Small intestine (tissue), 7 donors: ENCODE results near the gene REPS1. TPM values are rescaled to one million over a fixed set of nuclear protein-coding genes. Genes with fewer than 3 reads are reported as not detected.

ENCODE experiments used
- DNase-seq, 2 donors: peaks; one replicate each; pipeline versions ENCODE4 v3.0.0 to v3.0.0-alpha.2; 2013
- FAIRE-seq: peaks from 2 replicates; lab custom pipeline; 2012; peaks lifted over from hg19 to GRCh38; lab: Jason Lieb, UNC
- H3K27ac ChIP-seq, 3 donors: one replicate each; pipeline ENCODE4 v1.5.1; 2013; ENCODE audit warnings: low read length in 2 of 3, mild to moderate bottlenecking in 2 of 3, control low read depth in 1 of 3, inconsistent platforms in 1 of 3, low read depth in 1 of 3, moderate library complexity in 1 of 3
- H3K27me3 ChIP-seq, 3 donors: one replicate each; pipeline ENCODE4 v1.6.1; 2013; ENCODE audit warnings: low read length in 3 of 3, inconsistent platforms in 1 of 3; ENCODE audit not compliant: control insufficient read depth in 3 of 3, insufficient read depth in 3 of 3
- H3K36me3 ChIP-seq, 3 donors: one replicate each; pipeline ENCODE4 v1.6.1; 2013; ENCODE audit warnings: low read length in 3 of 3, inconsistent platforms in 1 of 3, low read depth in 1 of 3, mild to moderate bottlenecking in 1 of 3, moderate library complexity in 1 of 3; ENCODE audit not compliant: control insufficient read depth in 3 of 3, insufficient read depth in 2 of 3
- H3K4me1 ChIP-seq, 3 donors: one replicate each; pipeline ENCODE4 v1.6.1; 2013; ENCODE audit warnings: low read length in 2 of 3, inconsistent platforms in 1 of 3, low read depth in 1 of 3, mild to moderate bottlenecking in 1 of 3, moderate library complexity in 1 of 3; ENCODE audit not compliant: control insufficient read depth in 3 of 3, insufficient read depth in 2 of 3
- H3K4me3 ChIP-seq, 3 donors: one replicate each; pipeline ENCODE4 v1.5.1; 2013; ENCODE audit warnings: low read length in 3 of 3, control low read depth in 1 of 3, inconsistent platforms in 1 of 3, low read depth in 1 of 3, mild to moderate bottlenecking in 1 of 3, moderate library complexity in 1 of 3
- H3K9me3 ChIP-seq, 2 donors: one replicate each; pipeline ENCODE4 v1.6.1; 2013; ENCODE audit warnings: low read depth in 1 of 2, low read length in 1 of 2; ENCODE audit not compliant: control insufficient read depth in 2 of 2, insufficient read depth in 1 of 2
- WGBS, 3 donors: extraction: QIAGEN DNeasy Blood & Tissue Kit; methylation state at CpG; one replicate each; pipeline ENCODE4 v1.1.7; 2013; 5-methylcytosine and 5-hydroxymethylcytosine counted together
- polyA plus RNA-seq, 4 donors: library from polyadenylated mRNA; stranded (reverse) in 3 of 4; unstranded in 1 of 4; fragments of 200-250 nt in 3 of 4; fragments of 120-200 nt in 1 of 4; gene quantifications; one replicate each; pipeline versions ENCODE4 v1.2.1 to v1.2.3, GENCODE V29; 2013
- donor health status: healthy with polysubstance abuse.
- donor health status: control.
- donor health status: control.
- donor health status: Bipolar disorder and iron deficiency.
- donor health status: healthy.

Gene REPS1
- polyA plus RNA-seq, 4 donors = 18.7 to 47.1 (median 21.8) TPM

- WGBS, 3 donors = 90 to 95% (median 93%) methylated on average over 5 of the region's 5 CpGs
- Histone ChIP-seq H3K4me1 (peaks cover 3 to 12% (median 3%) of the 10 kb centered on the region in 3 donors), H3K27me3 (no peaks in the 10 kb centered on the region), H3K4me3 (no peak overlapping the region), H3K27ac (no peak overlapping the region), H3K9me3 (no peaks in the 10 kb centered on the region), H3K36me3 (no peaks in the 10 kb centered on the region)
- FAIRE-seq (no peak), DNase-seq (no peak)
Observed at GRCh38 chr6:138979813-138980668, 8.0 kb downstream of the REPS1 start.

GRCh38 chr6:138979365-138979764 is 8.7 kb downstream of the REPS1 start:
- FAIRE-seq (no peak), DNase-seq (no peak)
- no peaks in the 10 kb centered on the region for H3K36me3 ChIP-seq
- WGBS, 3 donors = 89 to 91% (median 90%) methylated on average over 2 of the region's 2 CpGs
- H3K4me1 ChIP-seq = peaks cover 0 to 5% (median 3%) of the 10 kb centered on the region in 3 donors
- H3K9me3 ChIP-seq = no peaks in the 10 kb centered on the region
- H3K27ac ChIP-seq = no peak overlapping the region
- H3K27me3 ChIP-seq = no peaks in the 10 kb centered on the region
- H3K4me3 ChIP-seq = no peak overlapping the region

- FAIRE-seq (no peak), DNase-seq (no peak)
- Histone ChIP-seq H3K9me3 (no peaks in the 10 kb centered on the region), H3K4me1 (peaks cover 0 to 7% (median 3%) of the 10 kb centered on the region in 3 donors), H3K4me3 (no peak overlapping the region), H3K27me3 (no peaks in the 10 kb centered on the region), H3K36me3 (no peaks in the 10 kb centered on the region), H3K27ac (no peak overlapping the region)
- WGBS, 3 donors = 96 to 99% (median 97%) methylated on average over 4 of the region's 4 CpGs
Observed at GRCh38 chr6:138978229-138978628, 9.8 kb downstream of the REPS1 start.

GRCh38 chr6:138977646-138978167 is 10.3 kb downstream of the REPS1 start:
- no peak for FAIRE-seq

GRCh38 chr6:138977242-138977641 is 10.8 kb downstream of the REPS1 start:
- no peaks in the 10 kb centered on the region for H3K27me3 ChIP-seq
- DNase-seq = no peak
- FAIRE-seq = no peak
- no peak overlapping the region for H3K27ac ChIP-seq
- H3K9me3 ChIP-seq = no peaks in the 10 kb centered on the region
- H3K4me3 ChIP-seq = no peak overlapping the region
- no peaks in the 10 kb centered on the region for H3K36me3 ChIP-seq
- 94 to 98% (median 98%) methylated on average over 2 of the region's 2 CpGs for whole genome bisulfite sequencing, 3 donors
- H3K4me1 ChIP-seq = peaks cover 0 to 13% (median 3%) of the 10 kb centered on the region in 3 donors

More at GRCh38 chr6:138977646-138978167, 10.3 kb downstream of the REPS1 start:
- Histone ChIP-seq H3K4me1 (peaks cover 0 to 9% (median 3%) of the 10 kb centered on the region in 3 donors), H3K27ac (no peak overlapping the region), H3K4me3 (no peak overlapping the region), H3K36me3 (no peaks in the 10 kb centered on the region), H3K9me3 (no peaks in the 10 kb centered on the region), H3K27me3 (no peaks in the 10 kb centered on the region)
- 96 to 100% (median 98%) methylated on average over 1 of the region's 1 CpG for WGBS, 3 donors
- no peak for DNase-seq

GRCh38 chr6:138975815-138976214 is 12.2 kb downstream of the REPS1 start:
- Histone ChIP-seq H3K36me3 (no peaks in the 10 kb centered on the region), H3K4me3 (no peak overlapping the region), H3K27ac (no peak overlapping the region), H3K27me3 (no peaks in the 10 kb centered on the region), H3K4me1 (peaks cover 0 to 17% (median 0%) of the 10 kb centered on the region in 3 donors), H3K9me3 (no peaks in the 10 kb centered on the region)
- DNase-seq (no peak), FAIRE-seq (no peak)
- 87 to 92% (median 88%) methylated on average over 4 of the region's 4 CpGs for WGBS, 3 donors

GRCh38 chr6:138973466-138974153 is 14.4 kb downstream of the REPS1 start:
- Histone ChIP-seq H3K9me3 (no peaks in the 10 kb centered on the region), H3K4me1 (peaks cover 0 to 19% (median 1%) of the 10 kb centered on the region in 3 donors), H3K36me3 (peaks cover 0 to 2% (median 0%) of the 10 kb centered on the region in 3 donors), H3K27ac (no peak overlapping the region), H3K4me3 (no peak overlapping the region), H3K27me3 (no peaks in the 10 kb centered on the region)
- WGBS, 3 donors = 33 to 71% (median 60%) methylated on average over 2 of the region's 2 CpGs
- no peak for DNase-seq
- FAIRE-seq = no peak

- FAIRE-seq = no peak
Observed at GRCh38 chr6:138972226-138972665, 15.8 kb downstream of the REPS1 start.

More at GRCh38 chr6:138972226-138972665, 15.8 kb downstream of the REPS1 start:
- H3K36me3 ChIP-seq = peaks cover 0 to 2% (median 0%) of the 10 kb centered on the region in 3 donors
- no peak for DNase-seq
- no peaks in the 10 kb centered on the region for H3K9me3 ChIP-seq
- peaks cover 0 to 19% (median 1%) of the 10 kb centered on the region in 3 donors for H3K4me1 ChIP-seq
- no peak overlapping the region for H3K4me3 ChIP-seq
- WGBS, 3 donors = 83 to 91% (median 88%) methylated on average over 3 of the region's 3 CpGs
- H3K27ac ChIP-seq = no peak overlapping the region
- H3K27me3 ChIP-seq = no peaks in the 10 kb centered on the region
